Measurements from ENCODE around the gene PEX16. TPM values are rescaled to one million over a fixed set of nuclear protein-coding genes. Genes with fewer than 3 reads are reported as not detected.
"Not testable (repeated sequence)": the region's sequence is repeated elsewhere in the genome, so short reads cannot be mapped to it uniquely, and the experiment has no call there.

Gene PEX16
- total and polyA plus RNA-seq, 9 of the 15 experiments (the other 6 are each of a cell fraction or from before 2014, with no cell fraction given): 1.5 to 43.9 (median 14.6) TPM

DNA sequence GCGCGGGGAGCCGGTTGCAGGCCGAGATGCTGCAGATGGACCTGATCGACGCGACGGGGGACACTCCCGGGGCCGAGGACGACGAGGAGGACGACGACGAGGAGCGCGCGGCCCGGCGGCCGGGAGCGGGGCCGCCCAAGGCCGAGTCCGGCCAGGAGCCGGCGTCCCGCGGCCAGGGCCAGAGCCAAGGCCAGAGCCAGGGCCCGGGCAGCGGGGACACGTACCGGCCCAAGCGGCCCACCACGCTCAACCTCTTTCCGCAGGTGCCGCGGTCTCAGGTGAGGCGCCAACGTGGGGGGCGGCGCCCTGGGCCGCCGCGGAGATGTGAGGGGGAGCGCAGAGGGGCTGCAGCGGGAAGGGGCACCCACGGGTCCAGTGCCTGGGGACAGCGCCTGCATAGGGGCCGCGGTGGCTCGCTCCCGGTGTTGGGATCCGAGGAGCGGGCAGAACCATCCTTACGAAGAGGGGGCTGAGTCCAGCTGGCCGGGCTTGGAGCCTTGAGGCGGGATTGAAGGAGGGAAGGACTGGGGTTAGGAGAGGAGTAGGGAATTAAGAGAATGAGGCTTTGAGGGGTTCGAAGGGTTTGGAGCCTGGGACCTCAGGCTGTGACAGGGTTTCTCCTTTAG is 17.4 kb downstream of the PEX16 start:
- H3K4me3 ChIP-seq: peak overlapping the region; percentile 58
- H4K20me1 ChIP-seq (replicated peaks; ENCODE audit: control insufficient read depth, insufficient read depth, low read length); H3K9me3 ChIP-seq (replicated peaks; ENCODE audit: control insufficient read depth, insufficient read depth, low read depth, low read length); H3K9me1 ChIP-seq (ENCODE audit: control insufficient read depth, insufficient read depth, low read length); H3K27me3 ChIP-seq (ENCODE audit: control insufficient read depth in 2 of 2, insufficient read depth in 2 of 2, low read length in 2 of 2); H3K27ac ChIP-seq (ENCODE audit: extremely low read depth, low read depth, low read length); BruUV-seq (replicated peaks); FAIRE-seq; CTCF ChIA-PET (ENCODE audit: low intra/inter-chr PET ratio); H3K36me3 ChIP-seq (ENCODE audit: control insufficient read depth, insufficient read depth, low read length); in situ Hi-C loops (cut with MboI); intact Hi-C loops (cut with micrococcal nuclease); H3K79me2 ChIP-seq (ENCODE audit: control insufficient read depth, insufficient read depth, low read length); TF ChIP-seq CREB1 (IDR thresholded peaks at IDR 0.05): not testable (repeated sequence)
- WGBS (ENCODE audit: insufficient coverage, low coverage, missing lambda C conversion rate): 7% methylated on average over 27 of the region's 59 CpGs
- peak overlapping the region; percentile 44 for H2AFZ ChIP-seq (ENCODE audit: low read depth, low read length)
- peak overlapping the region; percentile 70 for H3K4me2 ChIP-seq (ENCODE audit: insufficient read depth, low read length)
- peaks cover 14 to 74% of the 10 kb centered on the region in 2 experiments for H3K4me1 ChIP-seq (replicated peaks in 1 of 2; ENCODE audit: control insufficient read depth in 2 of 2, insufficient read depth in 2 of 2, low read length in 2 of 2)
- POLR2A ChIA-PET: interaction anchor here (1.0 to 1.6 kb wide), 3 partner anchors 10 to 18 kb away, joined by 4 to 5 read pairs (median 4); partner anchors contain the start of gene PEX16
- ATAC-seq: peak; percentile 50
- peak in 2 of 4 experiments; percentile 35 to 36 for DNase-seq (ENCODE audit: extremely low read depth in 1 of 4, low spot score in 3 of 4)
- peak overlapping the region in 1 of 2 experiments; percentile 94; a peak in 3 of 4 replicates for H3K9ac ChIP-seq (ENCODE audit: insufficient read depth in 1 of 2, low read depth in 2 of 2, low read length in 2 of 2)
- TF ChIP-seq, protein P1, sequence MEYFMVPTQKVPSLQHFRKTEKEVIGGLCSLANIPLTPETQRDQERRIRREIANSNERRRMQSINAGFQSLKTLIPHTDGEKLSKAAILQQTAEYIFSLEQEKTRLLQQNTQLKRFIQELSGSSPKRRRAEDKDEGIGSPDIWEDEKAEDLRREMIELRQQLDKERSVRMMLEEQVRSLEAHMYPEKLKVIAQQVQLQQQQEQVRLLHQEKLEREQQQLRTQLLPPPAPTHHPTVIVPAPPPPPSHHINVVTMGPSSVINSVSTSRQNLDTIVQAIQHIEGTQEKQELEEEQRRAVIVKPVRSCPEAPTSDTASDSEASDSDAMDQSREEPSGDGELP (CRISPR knock-in tag; IDR thresholded peaks at IDR 0.05; ENCODE audit: borderline replicate concordance): peak; percentile 36; the same call in 1 of the 2 replicates
- TF ChIP-seq ZBTB7A (IDR thresholded peaks at IDR 0.05; ENCODE audit: borderline replicate concordance, control insufficient read depth, low read depth, low read length) (0 out of 2 replicates have a peak, but pooled peaks have one; percentile 11), PHF8 (IDR thresholded peaks at IDR 0.05; ENCODE audit: borderline replicate concordance, low read length) (peak; percentile 15; the same call in 1 of the 2 replicates), CREB1 (CRISPR knock-in tag; IDR thresholded peaks at IDR 0.05) (peak; percentile 36; the same call in 1 of the 2 replicates), ZFX (CRISPR knock-in tag; IDR thresholded peaks at IDR 0.05) (peak; percentile 49; the same call in 1 of the 2 replicates), FIP1L1 (IDR thresholded peaks at IDR 0.05; ENCODE audit: low read depth, low read length, poor library complexity, severe bottlenecking) (peak; percentile 16), NRF1 (conservative IDR thresholded peaks at IDR 0.05 in 1 of 2, IDR thresholded peaks at IDR 0.05 in 1 of 2) (peak in 1 of 2 experiments; percentile 16; a peak in 1 of 4 replicates), RB1 (IDR thresholded peaks at IDR 0.05; ENCODE audit: low read depth) (0 out of 2 replicates have a peak, but pooled peaks have one; percentile 14), L3MBTL2 (IDR thresholded peaks at IDR 0.05) (peak; percentile 45; the same call in 1 of the 2 replicates), POLR2G (IDR thresholded peaks at IDR 0.05; ENCODE audit: low read depth, low read length) (0 out of 2 replicates have a peak, but pooled peaks have one; percentile 23)
- TF ChIP-seq, protein P2, sequence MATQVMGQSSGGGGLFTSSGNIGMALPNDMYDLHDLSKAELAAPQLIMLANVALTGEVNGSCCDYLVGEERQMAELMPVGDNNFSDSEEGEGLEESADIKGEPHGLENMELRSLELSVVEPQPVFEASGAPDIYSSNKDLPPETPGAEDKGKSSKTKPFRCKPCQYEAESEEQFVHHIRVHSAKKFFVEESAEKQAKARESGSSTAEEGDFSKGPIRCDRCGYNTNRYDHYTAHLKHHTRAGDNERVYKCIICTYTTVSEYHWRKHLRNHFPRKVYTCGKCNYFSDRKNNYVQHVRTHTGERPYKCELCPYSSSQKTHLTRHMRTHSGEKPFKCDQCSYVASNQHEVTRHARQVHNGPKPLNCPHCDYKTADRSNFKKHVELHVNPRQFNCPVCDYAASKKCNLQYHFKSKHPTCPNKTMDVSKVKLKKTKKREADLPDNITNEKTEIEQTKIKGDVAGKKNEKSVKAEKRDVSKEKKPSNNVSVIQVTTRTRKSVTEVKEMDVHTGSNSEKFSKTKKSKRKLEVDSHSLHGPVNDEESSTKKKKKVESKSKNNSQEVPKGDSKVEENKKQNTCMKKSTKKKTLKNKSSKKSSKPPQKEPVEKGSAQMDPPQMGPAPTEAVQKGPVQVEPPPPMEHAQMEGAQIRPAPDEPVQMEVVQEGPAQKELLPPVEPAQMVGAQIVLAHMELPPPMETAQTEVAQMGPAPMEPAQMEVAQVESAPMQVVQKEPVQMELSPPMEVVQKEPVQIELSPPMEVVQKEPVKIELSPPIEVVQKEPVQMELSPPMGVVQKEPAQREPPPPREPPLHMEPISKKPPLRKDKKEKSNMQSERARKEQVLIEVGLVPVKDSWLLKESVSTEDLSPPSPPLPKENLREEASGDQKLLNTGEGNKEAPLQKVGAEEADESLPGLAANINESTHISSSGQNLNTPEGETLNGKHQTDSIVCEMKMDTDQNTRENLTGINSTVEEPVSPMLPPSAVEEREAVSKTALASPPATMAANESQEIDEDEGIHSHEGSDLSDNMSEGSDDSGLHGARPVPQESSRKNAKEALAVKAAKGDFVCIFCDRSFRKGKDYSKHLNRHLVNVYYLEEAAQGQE (IDR thresholded peaks at IDR 0.05; ENCODE audit: borderline replicate concordance): not testable (repeated sequence)
- TF ChIP-seq, protein P2 (CRISPR knock-in tag; IDR thresholded peaks at IDR 0.05; ENCODE audit: low read depth): 0 out of 2 replicates have a peak, but pooled peaks have one; percentile 14

Data from K562 (cell line).